ENCODE results near the gene LRRC8C.

DNA sequence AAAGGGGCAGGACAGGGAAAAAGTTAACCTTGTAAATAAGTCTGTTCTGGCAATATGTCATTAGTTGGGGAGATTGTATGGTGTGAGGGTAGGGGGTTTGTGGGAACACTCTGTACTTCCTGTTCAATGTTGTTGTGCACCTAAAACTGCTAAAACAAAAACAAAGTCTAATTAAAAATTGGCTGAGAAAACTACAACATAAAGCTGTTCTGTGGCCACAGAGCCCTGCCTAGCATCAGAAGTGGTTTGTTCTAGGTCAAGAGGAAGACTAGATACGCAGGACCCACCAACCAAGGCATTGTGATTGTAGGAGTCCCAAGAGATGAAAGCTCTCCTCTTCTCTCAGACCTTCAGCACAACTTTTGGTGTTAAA, 106.9 kb downstream of the LRRC8C start:
- TF ChIP-seq, protein P1, sequence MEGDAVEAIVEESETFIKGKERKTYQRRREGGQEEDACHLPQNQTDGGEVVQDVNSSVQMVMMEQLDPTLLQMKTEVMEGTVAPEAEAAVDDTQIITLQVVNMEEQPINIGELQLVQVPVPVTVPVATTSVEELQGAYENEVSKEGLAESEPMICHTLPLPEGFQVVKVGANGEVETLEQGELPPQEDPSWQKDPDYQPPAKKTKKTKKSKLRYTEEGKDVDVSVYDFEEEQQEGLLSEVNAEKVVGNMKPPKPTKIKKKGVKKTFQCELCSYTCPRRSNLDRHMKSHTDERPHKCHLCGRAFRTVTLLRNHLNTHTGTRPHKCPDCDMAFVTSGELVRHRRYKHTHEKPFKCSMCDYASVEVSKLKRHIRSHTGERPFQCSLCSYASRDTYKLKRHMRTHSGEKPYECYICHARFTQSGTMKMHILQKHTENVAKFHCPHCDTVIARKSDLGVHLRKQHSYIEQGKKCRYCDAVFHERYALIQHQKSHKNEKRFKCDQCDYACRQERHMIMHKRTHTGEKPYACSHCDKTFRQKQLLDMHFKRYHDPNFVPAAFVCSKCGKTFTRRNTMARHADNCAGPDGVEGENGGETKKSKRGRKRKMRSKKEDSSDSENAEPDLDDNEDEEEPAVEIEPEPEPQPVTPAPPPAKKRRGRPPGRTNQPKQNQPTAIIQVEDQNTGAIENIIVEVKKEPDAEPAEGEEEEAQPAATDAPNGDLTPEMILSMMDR (IDR thresholded peaks at IDR 0.05) = no peak
- no peak for TF ChIP-seq POLR2A (IDR thresholded peaks at IDR 0.05)

All from sigmoid colon (tissue), 3 donors.